GM23338 (cell line): ENCODE data around the gene EHD4. TPM values are rescaled to one million over a fixed set of nuclear protein-coding genes. Genes with fewer than 3 reads are reported as not detected.

ENCODE experiments used
- ATAC-seq: fragments of 200-7000 bp; cut with Tn5 transposase; 3 replicates; pipeline ENCODE4 v1.9.1; 2020
- DNase-seq: peaks from one replicate; pipeline ENCODE4 v3.0.0-alpha.2; 2015; ENCODE audit warnings: low spot score
- H2AFZ ChIP-seq: fragments of 200-600 bp; sonication (generic); 2 replicates; pipeline ENCODE4 v1.8.0; 2016; ENCODE audit warnings: antibody characterized with exemption, mild to moderate bottlenecking, moderate library complexity
- H3F3A ChIP-seq: fragments of 200-600 bp; sonication (generic); replicated peaks from 2 replicates; pipeline ENCODE4 v1.8.0; 2017; ENCODE audit warnings: antibody characterized with exemption, mixed run types, low read depth
- H3K27ac ChIP-seq: fragments of 200-600 bp; sonication (generic); 2 replicates; pipeline ENCODE4 v1.6.1; 2016; ENCODE audit warnings: low read depth
- H3K27me3 ChIP-seq: fragments of 200-600 bp; sonication (generic); 2 replicates; pipeline ENCODE4 v1.8.0; 2016; ENCODE audit warnings: mild to moderate bottlenecking, mixed run types, moderate library complexity; ENCODE audit not compliant: insufficient read depth
- H3K36me3 ChIP-seq: fragments of 200-600 bp; sonication (generic); 2 replicates; pipeline ENCODE4 v1.8.0; 2016; ENCODE audit warnings: mild to moderate bottlenecking; ENCODE audit not compliant: insufficient read depth
- H3K4me1 ChIP-seq: fragments of 200-600 bp; sonication (generic); 2 replicates; pipeline ENCODE4 v1.8.0; 2016; ENCODE audit warnings: mild to moderate bottlenecking, moderate library complexity; ENCODE audit not compliant: insufficient read depth
- H3K4me2 ChIP-seq: fragments of 200-600 bp; sonication (generic); 2 replicates; pipeline ENCODE4 v1.7.1; 2017; ENCODE audit warnings: mixed run types
- H3K4me3 ChIP-seq: fragments of 200-600 bp; sonication (generic); 2 replicates; pipeline ENCODE4 v1.6.1; 2016; ENCODE audit warnings: mixed run types
- H3K79me2 ChIP-seq: fragments of 200-600 bp; sonication (generic); replicated peaks from 2 replicates; pipeline ENCODE4 v1.8.0; 2017; ENCODE audit warnings: mild to moderate bottlenecking; ENCODE audit not compliant: insufficient read depth
- H3K9me2 ChIP-seq: fragments of 200-600 bp; sonication (generic); 2 replicates; pipeline ENCODE4 v1.8.0; 2017; ENCODE audit not compliant: insufficient read depth
- H4K20me1 ChIP-seq: fragments of 200-600 bp; sonication (generic); replicated peaks from 2 replicates; pipeline ENCODE4 v1.8.0; 2017; ENCODE audit warnings: mild to moderate bottlenecking; ENCODE audit not compliant: insufficient read depth
- H3K27ac Mint-ChIP-seq: 2 replicates; pipeline ENCODE4 v1.8.0; 2020; ENCODE audit warnings: inconsistent platforms, mild to moderate bottlenecking, moderate library complexity, mixed read lengths
- H3K27me3 Mint-ChIP-seq: 3 replicates; pipeline ENCODE4 v1.8.0; 2022; ENCODE audit warnings: low read depth, mild to moderate bottlenecking, moderate library complexity, mixed read lengths, inconsistent platforms; ENCODE audit not compliant: insufficient read depth, poor library complexity
- H3K36me3 Mint-ChIP-seq: 3 replicates; pipeline ENCODE4 v1.8.0; 2021; ENCODE audit warnings: low read depth, mild to moderate bottlenecking, inconsistent platforms, moderate library complexity, mixed read lengths
- H3K4me1 Mint-ChIP-seq: 3 replicates; pipeline ENCODE4 v1.8.0; 2020; ENCODE audit warnings: mild to moderate bottlenecking, inconsistent platforms, mixed read lengths
- H3K4me3 Mint-ChIP-seq: 3 replicates; pipeline ENCODE4 v1.8.0; 2021; ENCODE audit warnings: moderate library complexity, mild to moderate bottlenecking, inconsistent platforms, mixed read lengths
- H3K9me3 Mint-ChIP-seq: 3 replicates; pipeline ENCODE4 v1.8.0; 2020; ENCODE audit warnings: moderate library complexity, mild to moderate bottlenecking, inconsistent platforms, mixed read lengths
- CREB1 ChIP-seq: fragments of 250-450 bp; sonication (Bioruptor Pico); IDR thresholded peaks from 2 replicates; pipeline ENCODE4 v1.5.0; 2020; ENCODE audit warnings: low read depth, mild to moderate bottlenecking, moderate library complexity
- CTCF ChIP-seq, 2 experiments: fragments of 200-600 bp in 1 of 2; sonication (generic) in 1 of 2; conservative IDR thresholded peaks; 2 replicates each; pipeline versions ENCODE4 v1.5.1 to v1.6.1; 2016 to 2017; ENCODE audit warnings: antibody characterized with exemption in 2 of 2, low read depth in 2 of 2, mild to moderate bottlenecking in 2 of 2, moderate library complexity in 1 of 2
- ETS1 ChIP-seq: IDR thresholded peaks from 2 replicates; pipeline ENCODE4 v1.6.1; 2016; ENCODE audit warnings: antibody characterized with exemption
- EZH2 ChIP-seq: fragments of 200-600 bp; sonication (generic); IDR thresholded peaks from one replicate; pipeline ENCODE4 v1.8.0; 2017; ENCODE audit warnings: antibody characterized with exemption, mild to moderate bottlenecking, low read depth; ENCODE audit not compliant: unreplicated experiment
- EZH2phosphoT487 ChIP-seq: fragments of 200-600 bp; sonication (generic); IDR thresholded peaks from one replicate; pipeline ENCODE4 v1.8.1; 2018; ENCODE audit warnings: antibody characterized with exemption; ENCODE audit not compliant: unreplicated experiment
- JUNB ChIP-seq: IDR thresholded peaks from one replicate; pipeline ENCODE4 v1.6.1; 2016; ENCODE audit warnings: antibody characterized with exemption; ENCODE audit not compliant: unreplicated experiment
- NANOG ChIP-seq: IDR thresholded peaks from 2 replicates; pipeline ENCODE4 v1.6.1; 2016; ENCODE audit warnings: antibody characterized with exemption, borderline replicate concordance
- POLR2AphosphoS5 ChIP-seq: IDR thresholded peaks from 2 replicates; pipeline ENCODE4 v1.6.1; 2016; ENCODE audit warnings: antibody characterized with exemption, low read depth
- REST ChIP-seq: IDR thresholded peaks from one replicate; pipeline ENCODE4 v1.6.1; 2018; ENCODE audit warnings: antibody characterized with exemption; ENCODE audit not compliant: unreplicated experiment
- STAT1 ChIP-seq: IDR thresholded peaks from one replicate; pipeline ENCODE4 v1.6.1; 2016; ENCODE audit warnings: antibody characterized with exemption; ENCODE audit not compliant: unreplicated experiment
- ZNF114 ChIP-seq: fragments of 250-450 bp; sonication (Bioruptor Pico); IDR thresholded peaks from 2 replicates; pipeline ENCODE4 v1.5.0; 2020; ENCODE audit warnings: mild to moderate bottlenecking, moderate library complexity
- ZNF331 ChIP-seq: fragments of 250-450 bp; sonication (Bioruptor Pico); IDR thresholded peaks from 2 replicates; pipeline ENCODE4 v1.5.0; 2020; ENCODE audit warnings: low read depth, mild to moderate bottlenecking, moderate library complexity
- polyA plus RNA-seq: library from polyadenylated mRNA; unstranded; fragments of >200 nt; fragmentation: Nextera tagmentation; extraction: Ambion mirVana; gene quantifications from 2 replicates; pipeline ENCODE4 v1.2.1, GENCODE V29; 2016
- total RNA-seq: library from RNA; depleted of rRNA; stranded (reverse); fragments of >200 nt; shearing (Covaris generic); gene quantifications from 2 replicates; pipeline ENCODE4 v1.2.3, GENCODE V29; 2014

EHD4 gene
- total and polyA plus RNA-seq, 2 experiments from 2014 or later, result 13.0 to 31.0 TPM

GRCh38 chr15:41994772-41995475 is 22.6 kb upstream of the EHD4 start (continued):
- TF ChIP-seq REST (no peak), JUNB (no peak), ZNF114 (CRISPR knock-in tag) (no peak), ZNF331 (CRISPR knock-in tag) (no peak), EZH2phosphoT487 (no peak), EZH2 (no peak)

- H2AFZ ChIP-seq, result no peak overlapping the region
- Mint-ChIP-seq H3K9me3 (no peaks in the 10 kb centered on the region), H3K4me3 (no peak overlapping the region), H3K4me1 (peaks cover 7% of the 10 kb centered on the region), H3K27ac (no peak overlapping the region), H3K27me3 (peaks cover 5% of the 10 kb centered on the region), H3K36me3 (no peaks in the 10 kb centered on the region)
- H3F3A ChIP-seq, result no peaks in the 10 kb centered on the region
- H3K4me1 ChIP-seq, result peaks cover 8% of the 10 kb centered on the region; the same call in 1 of the 2 replicates
- TF ChIP-seq CREB1 (CRISPR knock-in tag) (no peak), ETS1 (no peak), JUNB (no peak), ZNF331 (CRISPR knock-in tag) (no peak), STAT1 (no peak), ZNF114 (CRISPR knock-in tag) (no peak), NANOG (no peak), POLR2AphosphoS5 (no peak), CTCF (conservative IDR thresholded peaks at IDR 0.05; ENCODE audit: low read depth in 2 of 2) (no peak)
- no peaks in the 10 kb centered on the region for H3K79me2 ChIP-seq
- no peaks in the 10 kb centered on the region for H3K27me3 ChIP-seq
- DNase-seq (no peak), ATAC-seq (no peak)
- H3K27ac ChIP-seq, result no peak overlapping the region
- no peaks in the 10 kb centered on the region for H3K36me3 ChIP-seq
- no peak overlapping the region for H3K4me3 ChIP-seq
- H3K9me2 ChIP-seq, result no peaks in the 10 kb centered on the region
- no peak overlapping the region for H3K4me2 ChIP-seq
- H4K20me1 ChIP-seq, result no peaks in the 10 kb centered on the region
Observed at GRCh38 chr15:41994171-41994650, 21.9 kb upstream of the EHD4 start.
